HFF-Myc (cell line): ENCODE data around the gene LRP4.

Source experiments
- DNase-seq: peaks from one replicate; pipeline ENCODE4 v3.0.0-alpha.2; 2011; ENCODE audit warnings: low read depth; ENCODE audit errors: extremely low read depth
- H3K4me3 ChIP-seq: replicated peaks from 2 replicates; pipeline ENCODE4 v1.5.1; 2011; ENCODE audit warnings: low read depth, mild to moderate bottlenecking, control low read depth, low read length
- TF ChIP-seq, protein P1 (sequence below): IDR thresholded peaks from 2 replicates; pipeline ENCODE4 v1.5.1; 2012; ENCODE audit warnings: mild to moderate bottlenecking, low read depth, low read length, control low read depth; ENCODE audit errors: missing control alignments

Gene LRP4

GRCh38 chr11:46888636-46889035 is 29.7 kb downstream of the LRP4 start:
- TF ChIP-seq, protein P1, sequence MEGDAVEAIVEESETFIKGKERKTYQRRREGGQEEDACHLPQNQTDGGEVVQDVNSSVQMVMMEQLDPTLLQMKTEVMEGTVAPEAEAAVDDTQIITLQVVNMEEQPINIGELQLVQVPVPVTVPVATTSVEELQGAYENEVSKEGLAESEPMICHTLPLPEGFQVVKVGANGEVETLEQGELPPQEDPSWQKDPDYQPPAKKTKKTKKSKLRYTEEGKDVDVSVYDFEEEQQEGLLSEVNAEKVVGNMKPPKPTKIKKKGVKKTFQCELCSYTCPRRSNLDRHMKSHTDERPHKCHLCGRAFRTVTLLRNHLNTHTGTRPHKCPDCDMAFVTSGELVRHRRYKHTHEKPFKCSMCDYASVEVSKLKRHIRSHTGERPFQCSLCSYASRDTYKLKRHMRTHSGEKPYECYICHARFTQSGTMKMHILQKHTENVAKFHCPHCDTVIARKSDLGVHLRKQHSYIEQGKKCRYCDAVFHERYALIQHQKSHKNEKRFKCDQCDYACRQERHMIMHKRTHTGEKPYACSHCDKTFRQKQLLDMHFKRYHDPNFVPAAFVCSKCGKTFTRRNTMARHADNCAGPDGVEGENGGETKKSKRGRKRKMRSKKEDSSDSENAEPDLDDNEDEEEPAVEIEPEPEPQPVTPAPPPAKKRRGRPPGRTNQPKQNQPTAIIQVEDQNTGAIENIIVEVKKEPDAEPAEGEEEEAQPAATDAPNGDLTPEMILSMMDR, result no peak
- H3K4me3 ChIP-seq, result no peak overlapping the region
- DNase-seq, result no peak

DNA sequence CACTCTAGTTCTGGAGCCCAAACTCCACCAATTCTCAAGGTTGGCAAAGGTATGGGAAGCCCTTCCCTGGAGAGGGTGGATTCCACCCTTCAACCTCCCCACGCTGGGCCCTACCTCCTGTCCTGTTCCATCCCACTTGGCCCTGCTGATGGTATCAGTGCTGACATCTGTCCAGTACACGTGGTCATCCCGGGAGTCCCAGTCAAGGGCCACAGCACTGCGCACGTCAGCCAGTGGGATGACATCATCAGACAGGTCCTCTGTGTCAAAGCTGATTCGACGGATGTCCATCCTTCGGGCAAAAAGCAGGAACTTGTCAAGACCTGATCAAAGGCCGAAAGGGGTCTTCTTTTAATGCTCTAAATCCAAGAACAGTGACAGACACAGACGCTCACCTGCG is 32.1 kb downstream of the LRP4 start:
- no peak overlapping the region for H3K4me3 ChIP-seq
- no peak for DNase-seq
- TF ChIP-seq, protein P1, result no peak

GRCh38 chr11:46879056-46879585 is 39.2 kb downstream of the LRP4 start:
- no peak for DNase-seq
- TF ChIP-seq, protein P1, result no peak
- H3K4me3 ChIP-seq, result no peak overlapping the region

GRCh38 chr11:46877580-46877979 is 40.8 kb downstream of the LRP4 start:
- TF ChIP-seq, protein P1, result no peak
- no peak for DNase-seq
- no peak overlapping the region for H3K4me3 ChIP-seq

GRCh38 chr11:46876471-46876870 is 41.9 kb downstream of the LRP4 start:
- TF ChIP-seq, protein P1, result no peak
- H3K4me3 ChIP-seq, result no peak overlapping the region
- DNase-seq, result no peak

DNA sequence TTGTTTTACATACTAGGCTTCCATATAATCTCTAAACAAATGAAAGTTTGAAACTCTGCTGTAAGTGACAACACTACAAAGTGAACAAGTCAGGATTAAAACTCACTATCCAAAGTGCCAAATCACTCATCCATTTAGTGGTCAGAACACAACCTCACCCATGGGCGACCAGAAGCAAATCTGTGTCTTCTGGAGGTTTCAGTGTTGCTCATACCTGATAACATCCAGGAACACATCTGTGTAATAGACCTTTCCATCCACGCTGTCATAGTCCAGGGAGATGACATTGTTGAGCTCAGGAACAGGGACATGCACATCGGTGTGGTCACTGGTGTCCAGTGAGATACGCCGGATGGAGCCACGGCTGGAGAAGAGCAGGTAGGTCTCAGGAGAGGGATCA is 43.8 kb downstream of the LRP4 start:
- no peak overlapping the region for H3K4me3 ChIP-seq
- DNase-seq, result no peak
- TF ChIP-seq, protein P1, result no peak

DNA sequence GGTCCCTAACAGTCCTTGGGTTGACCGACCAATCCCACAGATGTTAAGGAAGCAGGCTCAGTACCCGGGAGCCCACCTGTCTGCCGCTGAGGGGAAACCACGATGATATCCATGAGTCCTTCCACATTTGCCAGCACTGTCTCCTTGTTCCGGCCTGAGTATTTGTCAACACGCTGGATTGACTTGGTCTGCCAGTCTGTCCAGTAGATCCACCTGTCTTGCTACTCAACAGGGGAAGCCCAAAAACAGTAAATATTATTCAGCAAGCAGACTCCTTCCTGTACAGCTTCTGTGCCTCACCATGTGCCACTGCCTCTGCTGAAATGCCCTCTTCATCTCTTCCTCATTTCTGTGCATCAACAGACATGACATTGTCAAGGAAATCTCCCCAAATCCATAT is 49.4 kb downstream of the LRP4 start:
- TF ChIP-seq, protein P1, result no peak
- no peak for DNase-seq

More for the DNA sequence above, 49.4 kb downstream of the LRP4 start:
- no peak overlapping the region for H3K4me3 ChIP-seq
